Measurements from ENCODE around the gene MOV10L1.

The MOV10L1 gene

DNA sequence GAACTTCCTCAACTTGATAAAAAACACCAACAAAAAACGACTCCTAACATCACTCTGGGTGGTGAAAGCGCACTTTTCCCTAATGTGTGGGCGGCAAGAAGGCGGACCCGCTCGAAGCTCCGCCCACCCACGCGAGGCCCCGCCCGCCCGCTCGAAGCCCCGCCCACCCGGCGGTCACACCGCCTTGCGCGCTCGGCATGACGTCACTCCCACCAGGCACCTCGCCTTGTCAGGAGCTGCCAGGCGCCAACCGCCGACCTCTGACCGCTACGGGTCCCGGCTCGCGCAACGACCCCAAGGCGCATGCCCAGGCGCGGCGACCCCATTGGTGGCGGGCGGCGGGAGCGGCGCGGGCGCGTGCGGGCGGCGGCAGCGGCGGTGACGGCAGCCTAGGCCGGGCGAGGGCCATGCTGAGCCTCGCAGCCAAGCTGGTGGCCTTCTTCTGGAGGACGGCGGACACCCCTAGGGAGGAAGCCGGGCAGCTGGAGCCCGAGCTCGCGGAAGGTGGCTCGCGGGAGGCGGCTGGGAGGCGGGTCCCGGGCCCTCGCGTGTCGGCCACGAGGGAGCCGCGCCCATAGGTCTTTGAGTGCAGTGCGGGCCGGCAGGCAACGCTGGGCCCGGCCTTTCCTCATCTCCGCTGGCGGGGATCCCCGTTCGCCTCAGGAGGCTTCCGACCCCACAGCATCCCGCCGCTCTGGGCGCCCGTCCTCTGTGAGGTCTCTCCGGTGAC lies at the start of gene MOV10L1:
Gene MOV10L1, plus strand, starts transcription at position 325 of the 730 bp plus-strand sequence. Its CDS starts 83 bp downstream, at position 408.
- no peak for DNase-seq (ENCODE audit: low read depth)

DNA sequence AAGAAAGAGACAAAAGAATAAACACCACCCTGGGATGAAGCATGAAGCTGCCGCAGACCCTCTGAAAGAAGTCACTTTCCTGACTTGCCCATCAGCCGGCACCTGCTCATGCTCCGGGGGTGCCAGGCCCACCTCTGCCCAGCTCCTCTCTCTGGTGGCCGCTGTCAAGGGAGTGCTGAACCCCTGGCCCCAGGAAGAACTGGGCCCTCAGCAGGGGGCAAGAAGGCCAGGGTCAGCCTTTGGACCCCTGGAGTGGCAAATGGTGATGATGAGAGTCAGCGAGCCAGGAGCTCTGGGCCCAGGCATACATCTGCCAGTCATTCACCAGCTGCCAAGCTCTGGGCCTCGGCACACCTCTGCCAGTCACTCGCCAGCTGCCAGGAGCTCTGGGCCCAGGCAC lies 49.1 kb upstream of the MOV10L1 start:
- DNase-seq (ENCODE audit: low read depth) = no peak

DNA sequence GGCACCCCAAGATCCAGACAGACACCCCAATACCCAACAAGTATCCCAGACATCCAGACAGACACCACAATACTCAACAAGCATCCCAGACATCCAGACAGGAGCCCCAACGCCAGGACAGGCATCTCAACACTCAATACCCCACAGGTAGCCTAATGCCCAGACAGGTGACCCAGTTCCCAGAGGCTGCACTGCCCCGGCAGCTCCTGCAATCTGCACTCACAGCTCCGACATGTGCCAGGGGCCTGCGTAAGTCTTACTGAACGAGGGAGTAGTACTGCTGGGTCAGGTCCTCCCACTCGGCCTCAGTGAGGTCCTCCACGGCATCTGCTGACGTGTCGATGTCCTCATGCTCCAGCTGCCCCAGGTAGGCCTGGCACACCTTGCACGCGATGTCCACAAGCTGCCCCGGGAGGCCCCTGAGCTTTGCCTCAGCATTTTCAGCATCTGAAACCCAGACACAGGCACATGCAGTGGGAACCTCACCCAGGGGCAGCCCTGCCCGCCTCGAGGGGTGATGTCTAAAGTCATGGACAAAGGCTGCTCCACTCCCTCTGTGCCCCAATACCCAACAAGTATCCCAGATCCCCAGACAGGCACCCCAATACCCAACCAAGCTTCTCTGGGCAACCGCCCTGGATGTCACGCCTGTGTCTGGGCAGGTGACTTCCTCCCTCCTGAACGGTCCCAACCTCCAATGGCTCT lies 48.3 kb upstream of the MOV10L1 start:
- DNase-seq (ENCODE audit: low read depth) = no peak

DNA sequence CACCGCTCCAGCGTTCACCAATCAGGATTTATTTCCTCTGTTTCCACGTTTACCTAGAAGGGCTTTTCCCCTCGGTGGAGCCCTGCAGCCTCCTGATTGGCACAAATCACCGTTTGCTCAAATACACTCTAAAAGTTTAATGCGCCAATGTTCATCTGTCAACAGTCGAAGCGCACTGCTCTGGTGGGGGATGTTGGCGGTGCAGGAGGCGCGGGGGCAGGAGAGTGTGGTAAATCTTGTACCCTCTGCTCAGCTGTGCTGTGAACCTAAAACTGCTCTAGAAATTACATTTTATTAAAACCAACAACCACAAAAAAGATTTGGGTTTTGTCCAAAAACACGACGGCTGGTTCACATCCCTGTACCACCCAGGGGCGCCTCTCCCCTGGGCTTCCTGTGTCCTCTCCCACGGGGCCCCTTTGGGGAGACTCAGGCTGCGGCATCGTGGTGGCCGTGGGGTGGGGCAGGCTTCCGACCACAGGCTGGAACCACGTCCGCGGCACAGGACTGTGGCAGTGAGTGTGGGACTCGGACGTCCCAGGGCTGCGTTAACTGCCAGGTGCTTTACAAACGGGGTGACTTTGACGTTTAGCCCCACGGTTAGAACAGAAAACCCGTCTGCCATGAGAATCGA lies 45.2 kb upstream of the MOV10L1 start:
- no peak for DNase-seq (ENCODE audit: low read depth)

DNA sequence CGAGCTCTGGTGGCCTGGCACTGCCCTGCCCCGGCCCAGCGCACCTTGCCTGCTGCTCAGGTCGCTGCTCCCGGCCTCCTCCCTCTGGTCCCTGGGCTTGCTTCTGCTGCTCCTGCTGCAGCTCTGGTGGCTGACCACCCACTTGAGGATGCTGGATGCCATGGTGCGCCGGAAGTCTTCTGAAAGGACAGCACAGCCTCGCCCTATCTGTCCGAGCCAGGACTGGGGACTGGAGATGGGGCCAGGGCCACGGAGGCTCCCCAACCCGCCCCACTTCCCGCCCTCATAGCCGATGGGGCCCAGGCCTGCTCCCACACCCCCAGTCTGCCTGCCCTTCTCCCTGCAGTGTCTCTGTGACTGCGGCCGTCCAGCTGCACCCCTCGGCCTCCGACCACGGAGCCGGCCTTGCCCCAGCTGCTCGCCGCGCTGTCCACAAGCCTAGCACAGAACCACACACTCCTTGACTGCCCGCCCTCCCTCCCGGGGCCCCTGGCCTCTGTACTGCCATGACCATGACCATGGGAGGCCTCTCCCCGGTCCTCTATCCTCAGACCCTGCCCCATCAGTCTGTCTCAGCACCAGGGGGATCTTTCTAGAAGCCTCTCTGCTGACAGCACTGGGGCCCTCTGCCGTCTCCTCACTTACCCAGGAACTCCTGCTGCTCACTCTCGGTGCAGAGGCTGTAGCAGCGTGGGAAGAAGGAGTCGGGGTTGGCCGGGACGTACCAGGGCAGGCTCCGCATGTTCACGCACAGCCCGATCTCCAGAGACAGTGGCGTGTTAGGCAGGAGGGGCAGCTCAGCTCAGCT lies 44.4 kb upstream of the MOV10L1 start:
- no peak for DNase-seq (ENCODE audit: low read depth)

DNA sequence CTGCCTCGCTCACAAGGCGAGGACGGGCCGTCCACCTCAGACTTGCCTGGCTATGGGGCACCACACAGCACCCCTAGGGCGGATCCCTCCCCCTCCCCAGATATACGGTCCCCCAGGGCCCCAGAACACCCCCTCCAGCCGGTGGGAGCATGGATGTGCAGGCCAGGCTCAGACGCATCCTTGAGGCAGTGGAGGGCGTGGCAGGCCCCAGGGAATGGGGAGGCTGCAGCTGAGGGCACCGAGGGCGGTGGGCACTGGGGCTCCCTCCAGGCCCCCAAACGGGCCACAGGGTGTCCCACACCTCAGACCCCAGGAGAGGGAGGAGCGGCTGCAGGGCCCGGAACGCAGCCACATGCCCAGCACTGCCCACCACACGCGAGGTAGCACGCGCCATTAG lies 43.8 kb upstream of the MOV10L1 start:
- no peak for DNase-seq (ENCODE audit: low read depth)

DNA sequence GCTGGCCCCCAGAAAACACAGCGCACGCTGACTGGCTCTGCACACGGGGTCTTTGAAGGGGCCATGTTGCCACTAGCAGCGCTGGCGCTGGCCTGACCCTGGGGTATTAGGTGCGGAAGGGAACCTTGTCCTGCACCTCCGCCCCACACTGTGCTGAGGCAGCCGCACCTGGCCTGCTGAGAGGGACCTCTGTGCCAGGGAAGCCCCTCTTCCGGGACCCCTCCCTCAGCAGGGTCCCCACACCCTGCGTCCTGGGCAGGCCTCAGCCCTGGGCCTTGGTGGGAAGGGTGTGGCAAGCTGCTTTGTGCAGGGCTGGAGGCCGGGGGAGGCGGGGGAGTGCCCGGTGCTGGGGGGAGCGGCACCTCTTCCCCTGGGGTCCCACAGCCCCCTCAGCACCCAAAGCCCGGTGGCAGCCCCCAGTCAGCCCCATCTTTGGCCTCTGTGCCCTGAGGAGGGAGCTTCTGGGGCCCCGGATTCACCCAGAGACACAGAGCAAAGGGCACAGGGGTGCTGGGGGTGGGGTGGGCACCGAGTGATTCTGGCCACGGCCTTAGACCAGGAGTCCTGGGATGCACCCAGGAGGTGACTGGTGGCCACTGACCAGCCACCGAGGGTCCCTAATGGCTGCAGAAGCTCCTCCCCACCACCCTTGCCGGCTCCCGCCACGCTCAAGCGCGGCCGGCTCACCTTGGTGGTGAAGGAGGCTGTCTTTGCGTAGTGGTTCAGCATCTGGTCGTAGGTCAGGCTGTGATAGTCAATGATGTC lies 43.1 kb upstream of the MOV10L1 start:
- DNase-seq (ENCODE audit: low read depth) = no peak

DNA sequence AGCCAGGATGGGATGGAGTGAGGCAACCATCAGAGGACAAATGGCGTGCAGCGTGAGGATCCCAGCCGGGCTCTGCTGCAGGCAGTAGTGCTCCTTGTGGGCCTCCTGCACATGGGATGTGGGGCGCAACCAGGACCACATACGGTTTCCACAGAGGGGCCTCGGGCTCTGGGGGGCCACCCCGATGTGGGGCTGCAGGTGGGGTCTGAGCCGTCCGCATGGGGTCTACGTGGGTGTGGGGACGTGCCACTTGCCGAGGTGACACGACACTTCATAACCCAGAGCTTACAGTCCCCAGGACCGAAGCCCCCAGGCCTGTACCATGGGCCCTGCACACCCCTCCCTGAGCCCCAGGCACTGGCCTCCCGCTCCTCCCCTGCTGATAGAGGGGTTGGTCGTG lies 42.5 kb upstream of the MOV10L1 start:
- DNase-seq (ENCODE audit: low read depth) = no peak

DNA sequence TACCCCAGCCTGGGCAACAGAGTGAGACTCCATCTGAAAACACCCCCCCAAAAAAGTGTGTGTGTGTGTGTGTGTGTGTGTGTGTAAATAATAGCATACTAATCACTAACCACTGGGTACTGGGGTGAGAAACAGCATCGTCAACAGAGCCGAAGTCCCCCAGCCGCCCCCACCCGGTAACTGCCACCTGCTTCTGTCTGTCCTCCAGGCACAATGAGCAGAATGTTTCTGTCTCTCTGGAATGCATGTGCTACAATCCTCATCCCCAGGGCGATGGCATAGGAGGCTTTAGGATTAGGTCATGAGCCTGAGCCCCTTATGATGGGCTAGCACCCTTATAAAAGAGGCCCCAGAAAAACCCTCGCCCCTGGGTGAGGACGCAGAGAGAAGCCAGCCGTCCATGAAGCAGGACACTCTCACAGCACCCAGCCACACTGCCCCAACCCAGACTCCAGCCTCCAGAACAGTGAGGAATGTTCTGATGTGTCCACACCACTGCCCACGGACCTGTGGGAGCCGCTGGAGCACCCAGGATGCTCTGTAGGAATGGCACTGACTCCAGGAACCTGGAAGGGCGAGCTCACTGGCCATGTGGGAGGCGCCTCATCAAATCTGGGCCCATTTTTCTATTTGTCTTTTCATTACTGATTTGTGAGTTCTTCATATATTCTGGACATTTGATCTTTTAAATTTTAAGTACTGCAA lies 41.6 kb upstream of the MOV10L1 start:
- no peak for DNase-seq (ENCODE audit: low read depth)

DNA sequence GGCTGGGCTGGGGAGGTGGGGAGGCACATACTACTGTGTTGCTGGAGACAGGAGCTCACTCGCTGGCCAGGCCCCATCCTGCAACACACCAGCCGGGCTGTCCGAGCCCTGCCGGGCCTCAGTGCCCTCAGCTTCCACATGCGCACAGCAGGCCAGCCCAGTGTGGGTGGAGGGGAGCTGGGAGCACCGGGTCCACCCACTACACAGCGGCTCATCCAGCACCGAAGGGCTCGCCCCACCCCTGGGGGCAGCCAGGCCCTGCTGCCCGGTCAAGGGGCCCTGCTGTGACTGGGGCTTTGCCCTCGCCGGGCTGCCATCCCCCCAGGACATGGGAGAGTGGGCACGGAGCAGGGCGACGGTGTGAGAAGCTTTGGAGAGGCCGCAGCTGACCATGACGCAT lies 41.0 kb upstream of the MOV10L1 start:
- DNase-seq (ENCODE audit: low read depth) = no peak

DNA sequence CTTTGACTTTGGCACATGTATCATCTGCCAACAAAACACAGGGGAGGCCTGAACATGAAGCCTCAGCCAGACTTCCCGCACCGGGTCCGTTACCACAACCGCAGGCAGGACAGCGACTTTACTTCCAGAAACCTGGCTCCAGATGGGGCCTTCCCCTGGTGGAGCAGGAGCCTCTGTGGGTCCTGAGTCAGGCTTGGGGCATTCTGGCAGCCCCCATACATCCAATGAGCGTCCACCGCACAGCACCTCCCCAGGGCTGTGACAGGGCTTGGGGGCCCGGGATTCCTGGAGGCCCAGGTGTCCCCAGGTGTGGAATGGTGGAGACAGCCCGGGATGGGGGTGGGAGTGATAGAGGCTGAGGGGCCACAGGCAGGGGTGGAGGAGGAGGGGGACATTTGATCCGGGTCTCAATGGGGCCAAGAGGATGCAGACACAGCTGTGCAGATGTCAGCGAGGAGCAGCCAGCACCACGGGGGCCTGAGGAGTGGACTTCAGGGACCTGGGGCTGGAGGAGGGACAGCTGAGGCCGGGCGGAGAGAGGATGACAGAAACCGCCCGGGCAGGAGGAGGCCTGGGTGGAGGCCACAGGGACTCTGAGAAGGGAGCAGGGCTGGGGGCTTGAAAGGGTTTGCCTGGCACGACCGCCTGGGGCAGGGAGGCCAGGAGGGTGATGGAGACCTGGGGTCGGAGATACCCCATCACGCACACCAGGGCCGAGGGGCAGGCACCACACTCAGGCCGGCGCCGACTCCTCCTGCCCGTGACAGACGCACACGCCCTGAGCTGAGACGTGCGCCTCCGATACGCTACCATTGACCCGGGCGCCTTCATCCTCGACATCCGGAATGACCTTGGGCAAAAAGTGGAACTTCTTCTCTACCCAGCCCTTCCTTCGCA lies 40.3 kb upstream of the MOV10L1 start:
- no peak for DNase-seq (ENCODE audit: low read depth)

DNA sequence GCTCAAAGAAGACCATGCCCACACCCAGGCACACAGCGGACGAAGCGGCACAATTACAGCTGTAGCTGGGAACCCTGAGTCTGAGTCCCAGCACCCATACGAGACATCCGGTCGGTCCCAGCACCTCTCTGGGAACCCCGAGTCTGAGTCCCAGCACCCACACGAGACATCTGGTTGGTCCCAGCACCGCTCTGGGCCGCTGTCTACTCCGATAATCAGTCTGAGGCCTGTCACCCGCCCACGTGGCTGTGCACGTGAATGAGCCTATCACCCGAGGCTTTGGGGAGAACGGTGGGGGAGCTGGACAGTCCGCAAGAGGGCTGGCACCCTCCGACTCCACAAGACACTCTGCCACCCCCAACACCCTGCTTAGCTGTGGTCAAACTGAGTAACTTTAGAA lies 37.9 kb upstream of the MOV10L1 start:
- no peak for DNase-seq (ENCODE audit: low read depth)

DNA sequence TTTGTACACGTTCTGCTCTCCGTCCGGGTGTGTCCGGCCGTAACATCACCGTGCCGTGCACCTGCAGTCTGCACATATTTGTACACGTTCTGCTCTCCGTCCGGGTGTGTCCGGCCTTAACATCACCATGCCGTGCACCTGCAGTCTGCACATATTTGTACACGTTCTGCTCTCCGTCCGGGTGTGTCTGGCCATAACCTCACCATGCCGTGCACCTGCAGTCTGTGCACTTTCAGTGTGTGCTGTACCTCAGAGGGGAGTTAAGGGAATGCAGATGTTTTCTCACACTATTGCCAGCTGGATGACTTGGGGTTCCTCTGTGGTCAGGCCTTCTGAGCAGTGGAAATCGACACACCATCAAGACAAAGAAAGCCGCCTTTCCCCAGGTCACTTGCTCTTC lies 35.9 kb upstream of the MOV10L1 start:
- no peak for DNase-seq (ENCODE audit: low read depth)

DNA sequence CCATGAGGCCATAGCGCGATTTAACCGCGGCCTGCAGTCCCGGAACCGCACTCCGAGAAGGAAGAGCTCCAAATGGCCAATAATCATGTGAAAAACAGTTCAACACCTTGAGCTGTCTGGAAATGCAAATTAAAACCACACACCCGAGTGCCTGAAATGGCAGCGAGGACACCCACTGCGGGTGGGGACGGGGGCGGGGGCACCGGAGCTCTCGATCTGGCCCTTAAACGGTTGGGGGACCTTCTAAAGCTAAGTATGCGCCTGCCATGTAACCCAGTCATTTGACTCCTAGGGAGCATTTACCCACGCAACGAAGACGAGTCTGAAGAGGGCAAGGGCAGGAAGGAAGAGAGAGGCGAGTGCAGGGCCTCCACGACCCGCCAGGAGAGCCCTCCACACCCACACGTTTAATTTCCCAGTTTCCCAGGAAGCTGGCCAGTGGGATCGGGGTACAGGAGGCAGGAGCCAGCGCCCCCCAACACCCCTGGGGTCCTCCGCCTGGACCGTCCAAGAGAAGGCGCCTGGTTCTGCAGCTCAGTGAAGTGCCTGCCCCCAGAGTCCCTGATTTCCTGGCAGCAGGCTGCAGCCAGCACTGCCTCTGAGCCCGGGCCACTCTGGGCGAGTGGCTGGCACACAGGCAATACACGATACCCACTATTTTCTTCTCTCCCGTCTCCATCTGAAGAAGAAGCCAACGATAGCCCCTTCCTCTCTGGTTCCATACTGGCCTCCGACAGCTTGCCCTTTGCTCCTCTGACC lies 33.4 kb upstream of the MOV10L1 start:
- no peak for DNase-seq (ENCODE audit: low read depth)

DNA sequence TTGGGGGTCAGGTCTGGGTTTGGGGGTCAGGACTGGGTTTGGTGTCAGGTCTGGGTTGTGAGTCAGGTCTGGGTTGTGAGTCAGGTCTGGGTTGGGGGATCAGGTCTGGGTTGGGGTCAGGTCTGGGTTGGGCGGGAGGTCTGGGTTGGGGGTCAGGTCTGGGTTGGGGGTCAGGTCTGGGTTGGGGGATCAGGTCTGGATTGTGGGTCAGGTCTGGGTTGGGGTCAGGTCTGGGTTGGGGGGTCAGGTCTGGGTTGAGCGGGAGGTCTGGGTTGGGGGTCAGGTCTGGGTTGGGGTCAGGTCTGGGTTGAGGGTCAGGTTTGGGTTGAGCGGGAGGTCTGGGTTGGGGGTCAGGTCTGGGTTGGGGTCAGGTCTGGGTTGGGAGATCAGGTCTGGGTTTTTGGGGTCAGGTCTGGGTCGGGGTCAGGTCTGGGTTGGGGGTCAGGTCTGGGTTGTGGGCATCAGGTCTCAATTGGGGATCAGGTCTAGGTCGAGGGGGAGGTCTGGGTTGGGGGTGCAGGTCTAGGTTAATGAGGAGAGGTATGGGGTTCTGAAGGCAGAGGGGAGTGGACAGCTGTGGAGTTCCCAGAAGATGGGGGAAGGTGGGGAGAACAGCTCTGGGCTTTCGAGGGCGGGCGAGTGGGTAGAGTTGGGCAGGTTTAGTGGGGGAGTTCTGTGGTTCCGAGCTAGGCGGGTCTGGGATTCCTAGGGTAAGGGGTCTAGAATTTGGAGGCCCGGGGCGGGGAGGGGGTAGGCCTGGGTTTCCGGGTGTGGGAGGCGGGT lies 32.3 kb upstream of the MOV10L1 start:
- DNase-seq (ENCODE audit: low read depth) = no peak

DNA sequence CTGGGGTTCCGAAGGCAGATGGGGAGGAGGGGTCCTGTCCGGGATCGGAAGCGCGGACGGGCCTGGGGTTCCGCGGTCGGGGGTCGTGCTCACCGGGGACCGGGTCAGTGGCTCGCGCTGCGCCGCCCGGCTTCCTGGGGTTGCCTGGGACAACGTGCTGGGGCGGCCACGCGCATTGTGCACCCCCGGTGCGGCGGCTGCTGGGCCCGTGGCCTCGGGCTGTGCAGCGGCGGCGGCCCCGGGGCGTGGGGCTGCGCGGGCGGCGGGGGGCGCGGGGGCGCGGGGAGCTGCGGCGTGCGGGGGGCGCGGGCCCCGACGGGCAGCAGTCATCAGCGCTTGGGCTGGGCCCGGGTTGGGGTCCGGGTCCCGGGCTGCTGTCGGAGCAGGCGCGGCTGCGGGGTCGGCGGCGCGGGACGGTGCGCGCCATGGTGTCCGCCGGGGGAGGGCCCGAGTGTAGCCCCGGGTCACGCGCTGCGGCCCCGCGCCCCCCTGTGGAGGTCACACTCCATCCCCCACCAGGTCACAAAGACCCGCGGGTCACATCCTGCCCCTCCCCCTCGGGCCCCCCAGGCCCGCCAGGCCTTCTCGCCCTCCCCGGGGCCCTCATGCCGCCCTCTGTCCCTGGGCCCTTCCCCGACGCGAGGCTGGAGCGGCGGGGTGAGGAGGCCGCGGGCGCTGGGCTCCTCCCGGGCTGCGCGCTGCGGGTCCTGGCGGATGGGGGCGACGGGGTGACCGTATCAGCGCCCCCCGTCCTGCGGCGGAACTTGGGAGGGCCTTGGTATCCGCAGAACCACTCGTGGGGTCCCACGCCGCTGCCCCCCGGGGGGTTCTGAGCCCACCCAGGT lies 31.5 kb upstream of the MOV10L1 start, which contains the start of gene TTLL8:
Gene TTLL8, minus strand, starts transcription at position 238 of the 845 bp plus-strand sequence.
- no peak for DNase-seq (ENCODE audit: low read depth)
